Natural killer cell (primary cell): ENCODE measurements around the gene ASB1. TPM values are rescaled to one million over a fixed set of nuclear protein-coding genes. Genes with fewer than 3 reads are reported as not detected.

Experiments
- ATAC-seq, 3 donors: fragments of 150-1000 bp in 2 of 3; fragments of 200-7000 bp in 1 of 3; cut with Tn5 transposase; 1 replicate in 1 of 3; 2 replicates in 2 of 3; pipeline ENCODE4 v1.10.0; 2021; ENCODE audit warnings: mild to moderate bottlenecking in 2 of 3, moderate library complexity in 2 of 3
- DNase-seq, 2 donors: peaks; one replicate each; pipeline versions ENCODE4 v3.0.0 to v3.0.0-alpha.2; 2013 to 2021; ENCODE audit warnings: mixed read lengths in 1 of 2
- H3K27ac ChIP-seq: one replicate; pipeline ENCODE4 v1.5.1; 2013; ENCODE audit warnings: mild to moderate bottlenecking, low read length
- H3K27me3 ChIP-seq: one replicate; pipeline ENCODE4 v1.6.1; 2013; ENCODE audit warnings: low read length; ENCODE audit not compliant: control insufficient read depth, insufficient read depth
- H3K36me3 ChIP-seq: one replicate; pipeline ENCODE4 v1.6.1; 2013; ENCODE audit warnings: low read length; ENCODE audit not compliant: control insufficient read depth, insufficient read depth
- H3K4me1 ChIP-seq: one replicate; pipeline ENCODE4 v1.6.1; 2013; ENCODE audit warnings: low read length; ENCODE audit not compliant: control insufficient read depth, insufficient read depth
- H3K4me3 ChIP-seq: one replicate; pipeline ENCODE4 v1.5.1; 2013; ENCODE audit warnings: low read length
- H3K9me3 ChIP-seq: one replicate; pipeline ENCODE4 v1.6.1; 2013; ENCODE audit warnings: low read length; ENCODE audit not compliant: control insufficient read depth, insufficient read depth
- H3K27ac Mint-ChIP-seq, 2 donors: one replicate each; pipeline ENCODE4 v1.8.0; 2022; ENCODE audit warnings: mild to moderate bottlenecking in 2 of 2, mixed read lengths in 2 of 2, moderate library complexity in 1 of 2
- H3K27me3 Mint-ChIP-seq, 2 donors: one replicate each; pipeline ENCODE4 v1.8.0; 2022; ENCODE audit warnings: low read depth in 2 of 2, mixed read lengths in 2 of 2
- H3K36me3 Mint-ChIP-seq: one replicate; pipeline ENCODE4 v1.8.0; 2022; ENCODE audit warnings: mixed read lengths
- H3K4me1 Mint-ChIP-seq, 2 donors: one replicate each; pipeline ENCODE4 v1.8.0; 2022; ENCODE audit warnings: mixed read lengths in 2 of 2
- H3K4me3 Mint-ChIP-seq: one replicate; pipeline ENCODE4 v1.8.0; 2022; ENCODE audit warnings: mild to moderate bottlenecking, moderate library complexity, mixed read lengths
- H3K9me3 Mint-ChIP-seq, 2 donors: one replicate each; pipeline ENCODE4 v1.8.0; 2022; ENCODE audit warnings: mixed read lengths in 2 of 2
- WGBS: methylation state at CpG from one replicate; pipeline ENCODE4 v1.1.7; 2013; ENCODE audit warnings: missing lambda C conversion rate; ENCODE audit not compliant: insufficient coverage; 5-methylcytosine and 5-hydroxymethylcytosine counted together
- intact Hi-C: fragments of 100-400 bp; cut with micrococcal nuclease; formaldehyde crosslinking; loops from one replicate; pipeline ENCODE4 v1.14.2; 2022
- total RNA-seq, 4 donors: library from RNA; stranded (reverse); fragments of 120-200 nt in 1 of 4; gene quantifications; one replicate each; pipeline versions ENCODE4 v1.2.3 to v1.2.4, GENCODE V29; 2013 to 2022
- TF ChIP-seq, protein P1 (sequence below): fragments of 200-600 bp; IDR thresholded peaks from one replicate; pipeline ENCODE4 v1.8.0; 2022; ENCODE audit warnings: antibody characterized with exemption

Gene ASB1
- total RNA-seq, 3 donors from 2014 or later (not counting 1 experiment from before 2014, with no cell fraction given) = 38.3 to 47.5 (median 38.9) TPM

- H3K4me3 ChIP-seq = no peak overlapping the region
- intact Hi-C loops = no loop called here
- Mint-ChIP-seq H3K4me1 (peaks cover 13 to 31% of the 10 kb centered on the region in 2 donors), H3K27ac (no peak overlapping the region), H3K36me3 (no peaks in the 10 kb centered on the region), H3K4me3 (no peak overlapping the region), H3K9me3 (no peaks in the 10 kb centered on the region), H3K27me3 (no peaks in the 10 kb centered on the region)
- no peak for DNase-seq
- H3K4me1 ChIP-seq = peaks cover 29% of the 10 kb centered on the region
- no peak overlapping the region for H3K27ac ChIP-seq
- 89% methylated on average over 17 of the region's 17 CpGs for WGBS
- no peak for ATAC-seq
- no peaks in the 10 kb centered on the region for H3K9me3 ChIP-seq
- no peaks in the 10 kb centered on the region for H3K27me3 ChIP-seq
- TF ChIP-seq, protein P1, sequence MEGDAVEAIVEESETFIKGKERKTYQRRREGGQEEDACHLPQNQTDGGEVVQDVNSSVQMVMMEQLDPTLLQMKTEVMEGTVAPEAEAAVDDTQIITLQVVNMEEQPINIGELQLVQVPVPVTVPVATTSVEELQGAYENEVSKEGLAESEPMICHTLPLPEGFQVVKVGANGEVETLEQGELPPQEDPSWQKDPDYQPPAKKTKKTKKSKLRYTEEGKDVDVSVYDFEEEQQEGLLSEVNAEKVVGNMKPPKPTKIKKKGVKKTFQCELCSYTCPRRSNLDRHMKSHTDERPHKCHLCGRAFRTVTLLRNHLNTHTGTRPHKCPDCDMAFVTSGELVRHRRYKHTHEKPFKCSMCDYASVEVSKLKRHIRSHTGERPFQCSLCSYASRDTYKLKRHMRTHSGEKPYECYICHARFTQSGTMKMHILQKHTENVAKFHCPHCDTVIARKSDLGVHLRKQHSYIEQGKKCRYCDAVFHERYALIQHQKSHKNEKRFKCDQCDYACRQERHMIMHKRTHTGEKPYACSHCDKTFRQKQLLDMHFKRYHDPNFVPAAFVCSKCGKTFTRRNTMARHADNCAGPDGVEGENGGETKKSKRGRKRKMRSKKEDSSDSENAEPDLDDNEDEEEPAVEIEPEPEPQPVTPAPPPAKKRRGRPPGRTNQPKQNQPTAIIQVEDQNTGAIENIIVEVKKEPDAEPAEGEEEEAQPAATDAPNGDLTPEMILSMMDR = no peak
- H3K36me3 ChIP-seq = no peaks in the 10 kb centered on the region
Measured at GRCh38 chr2:238408615-238409340, 17.9 kb upstream of the ASB1 start.

DNA sequence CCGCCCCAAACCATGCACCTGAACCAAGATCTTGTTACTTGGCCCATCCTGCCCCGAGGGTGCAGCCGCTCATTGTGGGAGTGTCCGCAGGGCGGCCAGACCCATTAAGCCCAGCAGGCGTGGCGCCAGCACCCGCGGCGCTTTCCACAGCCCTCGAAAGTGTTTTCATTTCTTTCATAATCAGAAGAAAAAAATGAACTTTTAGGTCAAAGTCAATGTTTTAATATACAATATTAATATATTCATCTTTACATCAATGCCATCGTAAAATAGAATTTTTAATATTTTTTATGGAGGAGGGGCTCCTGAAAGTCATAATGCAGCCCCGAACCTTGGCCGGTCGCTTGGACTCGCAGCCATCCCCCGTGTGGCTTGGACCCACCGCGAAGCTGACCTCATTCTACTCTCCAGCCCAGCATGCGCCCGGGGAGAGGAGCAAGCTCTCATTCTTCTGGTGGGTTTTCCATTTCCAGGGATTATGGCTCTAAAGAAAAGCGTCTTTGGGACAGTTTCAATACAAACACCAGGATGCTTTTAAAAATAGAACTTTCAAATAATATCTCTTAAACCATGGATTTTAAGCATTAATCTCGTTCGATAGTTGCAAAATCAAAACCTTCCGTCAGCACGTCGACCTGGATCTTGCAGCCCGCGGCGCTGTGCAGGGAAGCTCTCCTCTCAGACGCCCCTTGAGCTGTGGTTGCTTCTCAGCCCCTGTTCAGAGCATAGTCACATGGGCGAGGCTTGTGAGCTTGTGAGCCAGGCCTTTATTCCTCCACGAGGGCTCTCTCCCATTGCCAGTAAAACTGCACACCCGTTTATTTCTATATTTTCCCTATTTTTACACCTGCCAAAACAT lies 17.2 kb upstream of the ASB1 start:
- Mint-ChIP-seq H3K9me3 (no peaks in the 10 kb centered on the region), H3K27me3 (no peaks in the 10 kb centered on the region), H3K4me3 (no peak overlapping the region), H3K27ac (no peak overlapping the region), H3K4me1 (peaks cover 13 to 27% of the 10 kb centered on the region in 2 donors), H3K36me3 (no peaks in the 10 kb centered on the region)
- DNase-seq = no peak
- H3K4me1 ChIP-seq = peaks cover 26% of the 10 kb centered on the region
- no peak overlapping the region for H3K4me3 ChIP-seq
- no peaks in the 10 kb centered on the region for H3K27me3 ChIP-seq
- H3K36me3 ChIP-seq = no peaks in the 10 kb centered on the region
- no peak overlapping the region for H3K27ac ChIP-seq
- intact Hi-C loops = no loop called here
- TF ChIP-seq, protein P1 = no peak
- WGBS = 93% methylated on average over 32 of the region's 34 CpGs
- ATAC-seq = no peak
- no peaks in the 10 kb centered on the region for H3K9me3 ChIP-seq

- no peaks in the 10 kb centered on the region for H3K9me3 Mint-ChIP-seq
- Histone ChIP-seq H3K4me1 (peaks cover 7% of the 10 kb centered on the region), H3K27ac (no peak overlapping the region), H3K9me3 (no peaks in the 10 kb centered on the region), H3K27me3 (no peaks in the 10 kb centered on the region), H3K4me3 (no peak overlapping the region), H3K36me3 (no peaks in the 10 kb centered on the region)
- no peaks in the 10 kb centered on the region for H3K36me3 Mint-ChIP-seq
- intact Hi-C loops = no loop called here
- H3K27ac Mint-ChIP-seq = no peak overlapping the region
- H3K27me3 Mint-ChIP-seq = no peaks in the 10 kb centered on the region
- H3K4me1 Mint-ChIP-seq = peaks cover 0 to 13% of the 10 kb centered on the region in 2 donors
- TF ChIP-seq, protein P1 = no peak
- no peak overlapping the region for H3K4me3 Mint-ChIP-seq
- WGBS = 93% methylated on average over 8 of the region's 12 CpGs
- ATAC-seq (no peak), DNase-seq (no peak)
Measured at GRCh38 chr2:238412067-238412767, 14.5 kb upstream of the ASB1 start.
